HepG2 (cell line): ENCODE data around the gene GLIS2. TPM values are rescaled to one million over a fixed set of nuclear protein-coding genes. Genes with fewer than 3 reads are reported as not detected.
A peak's percentile ranks its signal among the peaks of the same experiment; 100 is the strongest.

Source experiments
- BHLHE40 ChIP-seq: IDR thresholded peaks from 2 replicates; pipeline ENCODE4 v1.6.1; 2011; ENCODE audit warnings: low read length, improper control_type of control experiment
- CBX2 ChIP-seq, 2 experiments: fragments of 200-600 bp in 1 of 2; sonication (generic); formaldehyde crosslinking in 1 of 2; IDR thresholded peaks; 2 replicates each; pipeline versions ENCODE4 v1.7.0 to v1.8.1; 2018 to 2022; ENCODE audit warnings: low read depth in 2 of 2, low read length in 1 of 2, mild to moderate bottlenecking in 1 of 2, missing genetic modification reagents in 1 of 2
- GTF3A ChIP-seq: sonication (generic); formaldehyde crosslinking; conservative IDR thresholded peaks from 2 replicates; pipeline ENCODE4 v1.4.0; 2020; ENCODE audit warnings: mild to moderate bottlenecking, missing genetic modification reagents
- REL ChIP-seq: sonication (generic); formaldehyde crosslinking; conservative IDR thresholded peaks from 2 replicates; pipeline ENCODE4 v1.8.0; 2022; ENCODE audit warnings: mild to moderate bottlenecking, missing genetic modification reagents, moderate library complexity
- ZBTB21 ChIP-seq: sonication (generic); formaldehyde crosslinking; IDR thresholded peaks from 2 replicates; pipeline ENCODE4 v1.4.0; 2020; ENCODE audit warnings: missing genetic modification reagents
- ZBTB8A ChIP-seq: sonication (generic); formaldehyde crosslinking; IDR thresholded peaks from 2 replicates; pipeline ENCODE4 v1.4.0; 2020; ENCODE audit warnings: mild to moderate bottlenecking, low read depth, missing genetic modification reagents, borderline replicate concordance
- ZKSCAN1 ChIP-seq: fragments of 150-350 bp; IDR thresholded peaks from 2 replicates; pipeline ENCODE4 v1.6.1; 2014; ENCODE audit warnings: low read length
- ZKSCAN5 ChIP-seq: sonication (generic); formaldehyde crosslinking; IDR thresholded peaks from 2 replicates; pipeline ENCODE4 v1.5.1; 2020; ENCODE audit warnings: mild to moderate bottlenecking, missing genetic modification reagents
- ZKSCAN8 ChIP-seq: IDR thresholded peaks from 2 replicates; pipeline ENCODE4 v1.6.1; 2016; ENCODE audit warnings: borderline replicate concordance, missing genetic modification reagents, missing compliant biosample characterization
- ZNF501 ChIP-seq: sonication (generic); formaldehyde crosslinking; IDR thresholded peaks from 2 replicates; pipeline ENCODE4 v1.5.1; 2020; ENCODE audit warnings: mild to moderate bottlenecking, moderate library complexity, missing genetic modification reagents
- ZNF550 ChIP-seq: sonication (generic); formaldehyde crosslinking; IDR thresholded peaks from 2 replicates; pipeline ENCODE4 v1.4.0; 2020; ENCODE audit warnings: mild to moderate bottlenecking, missing genetic modification reagents, borderline replicate concordance
- ZNF563 ChIP-seq: sonication (generic); formaldehyde crosslinking; IDR thresholded peaks from 2 replicates; pipeline ENCODE4 v1.8.0; 2022; ENCODE audit warnings: mild to moderate bottlenecking, moderate library complexity, missing genetic modification reagents
- ZNF879 ChIP-seq: sonication (generic); formaldehyde crosslinking; IDR thresholded peaks from 2 replicates; pipeline ENCODE4 v1.8.1; 2023; ENCODE audit warnings: missing genetic modification reagents
- polyA plus RNA-seq, 8 experiments: library from polyadenylated mRNA; depleted of rRNA in 3 of 8; stranded (reverse) in 7 of 8; unstranded in 1 of 8; fragments of >200 nt; fragmentation: Illumina TruSeq in 4 of 8; extraction: Trizol in 4 of 8; gene quantifications; 2 replicates each; pipeline versions ENCODE4 v1.2.1 to v1.2.3, GENCODE V29; 2011 to 2016; ENCODE audit warnings: low read depth in 4 of 8, missing spikeins in 1 of 8, mixed read lengths in 1 of 8; ENCODE audit not compliant: insufficient read depth in 1 of 8
- total RNA-seq, 5 experiments: library from RNA; depleted of rRNA; stranded (reverse); fragments of >200 nt; fragmentation: Illumina TruSeq; extraction: Trizol; gene quantifications; 2 replicates each; pipeline ENCODE4 v1.2.3, GENCODE V29; 2016; ENCODE audit warnings: low read depth in 1 of 5
- TF ChIP-seq, protein P1 (sequence below): sonication (generic); formaldehyde crosslinking; IDR thresholded peaks from 2 replicates; pipeline ENCODE4 v1.9.0; 2021; ENCODE audit warnings: missing genetic modification reagents, mild to moderate bottlenecking, borderline replicate concordance
- TF ChIP-seq, protein P2 (sequence below): sonication (generic); formaldehyde crosslinking; IDR thresholded peaks from 2 replicates; pipeline ENCODE4 v1.5.1; 2020; ENCODE audit warnings: mild to moderate bottlenecking, missing genetic modification reagents

The GLIS2 gene
- total and polyA plus RNA-seq, 2 of the 13 experiments (the other 11 are each of a cell fraction or from before 2014, with no cell fraction given): 0.28 to 0.29 TPM

DNA sequence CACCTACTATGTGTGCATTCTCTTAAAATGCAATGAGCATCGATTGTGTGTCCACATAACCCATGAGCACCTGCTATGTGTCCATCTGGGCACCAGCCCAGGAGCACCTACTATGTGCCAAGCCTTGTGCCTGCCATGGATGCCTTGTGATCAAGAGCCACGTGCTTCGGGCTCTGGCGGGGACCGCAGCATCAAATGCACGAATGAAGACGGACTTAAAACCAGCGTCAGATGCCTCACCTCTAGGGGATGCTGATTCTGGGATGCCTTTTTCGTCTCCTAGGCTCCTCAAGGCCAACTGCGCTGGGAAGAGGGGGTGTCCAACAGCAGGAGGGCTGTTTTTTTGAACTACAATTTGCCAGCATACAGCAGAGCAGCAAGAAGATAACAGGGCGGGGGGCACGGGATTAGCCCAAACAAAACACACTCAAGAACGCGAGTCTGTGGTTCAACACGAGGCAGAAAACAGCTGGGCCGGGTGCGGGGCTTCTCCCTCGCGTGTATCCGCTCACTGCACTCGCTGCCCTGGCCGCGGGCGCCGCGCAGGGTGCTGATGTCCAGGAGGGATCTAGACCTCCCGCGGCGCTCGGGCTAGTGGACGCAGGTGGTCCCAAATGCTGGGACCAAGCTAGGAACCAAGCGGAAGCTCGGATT, 1.2 kb upstream of the GLIS2 start (continued):
- TF ChIP-seq ZBTB8A (no peak), ZKSCAN5 (no peak), ZNF501 (CRISPR knock-in tag) (no peak), ZKSCAN8 (CRISPR knock-in tag) (no peak), CBX2 (IDR thresholded peaks at IDR 0.05; ENCODE audit: low read depth, low read length) (no peak), CBX2 (CRISPR knock-in tag; IDR thresholded peaks at IDR 0.05; ENCODE audit: low read depth) (no peak), ZKSCAN1 (peak; percentile 93), ZNF563 (CRISPR knock-in tag) (0 out of 2 replicates have a peak, but pooled peaks have one; percentile 27), ZNF550 (peak; percentile 0; the same call in 1 of the 2 replicates), REL (CRISPR knock-in tag) (no peak), ZBTB21 (no peak), GTF3A (CRISPR knock-in tag) (no peak), BHLHE40 (no peak), ZNF879 (CRISPR knock-in tag) (no peak)
- TF ChIP-seq, protein P1, sequence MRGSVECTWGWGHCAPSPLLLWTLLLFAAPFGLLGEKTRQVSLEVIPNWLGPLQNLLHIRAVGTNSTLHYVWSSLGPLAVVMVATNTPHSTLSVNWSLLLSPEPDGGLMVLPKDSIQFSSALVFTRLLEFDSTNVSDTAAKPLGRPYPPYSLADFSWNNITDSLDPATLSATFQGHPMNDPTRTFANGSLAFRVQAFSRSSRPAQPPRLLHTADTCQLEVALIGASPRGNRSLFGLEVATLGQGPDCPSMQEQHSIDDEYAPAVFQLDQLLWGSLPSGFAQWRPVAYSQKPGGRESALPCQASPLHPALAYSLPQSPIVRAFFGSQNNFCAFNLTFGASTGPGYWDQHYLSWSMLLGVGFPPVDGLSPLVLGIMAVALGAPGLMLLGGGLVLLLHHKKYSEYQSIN (CRISPR knock-in tag): no peak
- TF ChIP-seq, protein P2, sequence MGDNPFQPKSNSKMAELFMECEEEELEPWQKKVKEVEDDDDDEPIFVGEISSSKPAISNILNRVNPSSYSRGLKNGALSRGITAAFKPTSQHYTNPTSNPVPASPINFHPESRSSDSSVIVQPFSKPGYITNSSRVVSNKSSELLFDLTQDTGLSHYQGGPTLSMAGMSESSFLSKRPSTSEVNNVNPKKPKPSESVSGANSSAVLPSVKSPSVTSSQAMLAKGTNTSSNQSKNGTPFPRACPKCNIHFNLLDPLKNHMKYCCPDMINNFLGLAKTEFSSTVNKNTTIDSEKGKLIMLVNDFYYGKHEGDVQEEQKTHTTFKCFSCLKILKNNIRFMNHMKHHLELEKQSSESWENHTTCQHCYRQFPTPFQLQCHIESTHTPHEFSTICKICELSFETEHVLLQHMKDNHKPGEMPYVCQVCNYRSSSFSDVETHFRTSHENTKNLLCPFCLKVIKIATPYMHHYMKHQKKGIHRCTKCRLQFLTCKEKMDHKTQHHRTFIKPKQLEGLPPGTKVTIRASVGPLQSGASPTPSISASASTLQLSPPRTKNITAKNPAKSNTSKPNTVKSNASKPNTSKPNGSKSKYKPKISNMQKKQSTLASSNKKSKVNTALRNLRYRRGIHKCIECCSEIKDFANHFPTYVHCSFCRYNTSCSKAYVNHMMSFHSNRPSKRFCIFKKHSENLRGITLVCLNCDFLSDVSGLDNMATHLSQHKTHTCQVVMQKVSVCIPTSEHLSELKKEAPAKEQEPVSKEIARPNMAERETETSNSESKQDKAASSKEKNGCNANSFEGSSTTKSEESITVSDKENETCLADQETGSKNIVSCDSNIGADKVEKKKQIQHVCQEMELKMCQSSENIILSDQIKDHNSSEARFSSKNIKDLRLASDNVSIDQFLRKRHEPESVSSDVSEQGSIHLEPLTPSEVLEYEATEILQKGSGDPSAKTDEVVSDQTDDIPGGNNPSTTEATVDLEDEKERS (CRISPR knock-in tag): peak; percentile 7; the same call in 1 of the 2 replicates
